IMR-90 (cell line): ENCODE measurements around the gene DCUN1D2. TPM values are rescaled to one million over a fixed set of nuclear protein-coding genes. Genes with fewer than 3 reads are reported as not detected.

Experiments
- ATAC-seq: fragments of 200-7000 bp; cut with Tn5 transposase; 2 replicates; pipeline ENCODE4 v1.9.1; 2020; ENCODE audit warnings: low read depth, mild to moderate bottlenecking, moderate library complexity
- BruUV-seq: library from RNA; stranded (reverse); fragments of 400-500 nt; replicated peaks from 2 replicates; lab custom pipeline; 2021; lab: Mats Ljungman, UMichigan
- CTCF ChIA-PET: fragments of 300-600 bp; formaldehyde crosslinking; extraction: SDS; loops from one replicate; lab custom pipeline; 2021; ENCODE audit warnings: antibody characterized with exemption; lab: Yijun Ruan, JAX
- POLR2A ChIA-PET: fragments of 300-600 bp; sonication (Branson Sonifier 250); formaldehyde crosslinking; loops from one replicate; lab custom pipeline; 2022; ENCODE audit warnings: antibody characterized with exemption; ENCODE audit not compliant: unreplicated experiment; lab: Charles Lee
- DNase-seq: peaks from one replicate; pipeline ENCODE4 v3.0.0; 2013
- H2AFZ ChIP-seq: replicated peaks from 2 replicates; pipeline ENCODE3; 2013; ENCODE audit warnings: low read length, mild to moderate bottlenecking; ENCODE audit not compliant: poor library complexity
- H2AK5ac ChIP-seq: 2 replicates; pipeline ENCODE4 v1.6.1; 2013; ENCODE audit warnings: low read depth, low read length, inconsistent platforms
- H2AK9ac ChIP-seq: replicated peaks from 2 replicates; pipeline ENCODE3; 2013; ENCODE audit warnings: mild to moderate bottlenecking, low read depth, low read length, moderate library complexity; ENCODE audit not compliant: poor library complexity
- H2BK120ac ChIP-seq: 2 replicates; pipeline ENCODE4 v1.6.1; 2013; ENCODE audit warnings: low read depth, low read length, inconsistent platforms
- H2BK15ac ChIP-seq: 3 replicates; pipeline ENCODE4 v1.6.1; 2013; ENCODE audit warnings: low read depth, low read length, inconsistent platforms
- H2BK20ac ChIP-seq: 2 replicates; pipeline ENCODE4 v1.6.1; 2013; ENCODE audit warnings: low read depth, mild to moderate bottlenecking, inconsistent platforms, low read length, moderate library complexity
- H2BK5ac ChIP-seq: 2 replicates; pipeline ENCODE4 v1.6.1; 2013; ENCODE audit warnings: mild to moderate bottlenecking, low read depth, low read length, inconsistent platforms; ENCODE audit not compliant: poor library complexity, severe bottlenecking
- H3K14ac ChIP-seq: replicated peaks from 2 replicates; pipeline ENCODE4 v1.6.1; 2013; ENCODE audit warnings: low read depth, low read length, inconsistent platforms
- H3K18ac ChIP-seq: 2 replicates; pipeline ENCODE4 v1.6.1; 2013; ENCODE audit warnings: low read depth, low read length, control low read depth
- H3K23ac ChIP-seq: 2 replicates; pipeline ENCODE4 v1.6.1; 2013; ENCODE audit warnings: low read depth, low read length, inconsistent platforms
- H3K27ac ChIP-seq: 2 replicates; pipeline ENCODE4 v1.5.1; 2013; ENCODE audit warnings: mild to moderate bottlenecking, control low read depth, low read length; ENCODE audit not compliant: insufficient read depth
- H3K27me3 ChIP-seq: 2 replicates; pipeline ENCODE4 v1.6.1; 2013; ENCODE audit warnings: low read length; ENCODE audit not compliant: control insufficient read depth, insufficient read depth
- H3K36me3 ChIP-seq: 2 replicates; pipeline ENCODE4 v1.6.1; 2013; ENCODE audit warnings: low read length, mixed read lengths; ENCODE audit not compliant: control insufficient read depth, insufficient read depth
- H3K4ac ChIP-seq: 2 replicates; pipeline ENCODE4 v1.6.1; 2013; ENCODE audit warnings: low read depth, low read length, inconsistent platforms
- H3K4me1 ChIP-seq: 2 replicates; pipeline ENCODE4 v1.6.1; 2013; ENCODE audit warnings: low read length, mixed read lengths; ENCODE audit not compliant: control insufficient read depth, insufficient read depth
- H3K4me2 ChIP-seq: 2 replicates; pipeline ENCODE4 v1.6.1; 2013; ENCODE audit warnings: low read depth, mild to moderate bottlenecking, control low read depth, low read length, moderate library complexity
- H3K4me3 ChIP-seq: 2 replicates; pipeline ENCODE4 v1.5.1; 2013; ENCODE audit warnings: low read depth, mild to moderate bottlenecking, control low read depth, low read length, moderate library complexity; ENCODE audit not compliant: insufficient read depth
- H3K56ac ChIP-seq: 2 replicates; pipeline ENCODE4 v1.6.1; 2013; ENCODE audit warnings: low read length, inconsistent platforms; ENCODE audit not compliant: insufficient read depth; ENCODE audit errors: extremely low read depth
- H3K79me1 ChIP-seq, 2 experiments: 2 replicates each; pipeline ENCODE4 v1.6.1; 2013; ENCODE audit warnings: low read length in 2 of 2, inconsistent platforms in 1 of 2, low read depth in 1 of 2
- H3K9ac ChIP-seq: 2 replicates; pipeline ENCODE4 v1.6.1; 2013; ENCODE audit warnings: low read depth, low read length, control low read depth
- H3K9me1 ChIP-seq: 2 replicates; pipeline ENCODE4 v1.6.1; 2013; ENCODE audit warnings: low read length, inconsistent platforms; ENCODE audit not compliant: insufficient read depth
- H3K9me3 ChIP-seq: 2 replicates; pipeline ENCODE4 v1.6.1; 2013; ENCODE audit warnings: low read length; ENCODE audit not compliant: control insufficient read depth, insufficient read depth
- H4K20me1 ChIP-seq: 2 replicates; pipeline ENCODE4 v1.6.1; 2013; ENCODE audit warnings: low read length, inconsistent platforms; ENCODE audit not compliant: insufficient read depth
- H4K5ac ChIP-seq: 2 replicates; pipeline ENCODE4 v1.6.1; 2013; ENCODE audit warnings: mild to moderate bottlenecking, low read depth, low read length, control low read depth
- H4K8ac ChIP-seq, 2 experiments: 2 replicates each; pipeline ENCODE4 v1.6.1; 2013; ENCODE audit warnings: low read depth in 2 of 2, low read length in 2 of 2, control low read depth in 1 of 2, inconsistent platforms in 1 of 2
- H4K91ac ChIP-seq: 2 replicates; pipeline ENCODE4 v1.6.1; 2013; ENCODE audit warnings: low read depth, low read length, inconsistent platforms; ENCODE audit not compliant: insufficient read depth
- BHLHE40 ChIP-seq: fragments of 150-350 bp; IDR thresholded peaks from 2 replicates; pipeline ENCODE4 v1.6.1; 2016; ENCODE audit warnings: mild to moderate bottlenecking, low read depth, low read length
- CEBPB ChIP-seq: IDR thresholded peaks from 2 replicates; pipeline ENCODE4 v1.6.1; 2012; ENCODE audit warnings: low read depth, low read length, improper control_type of control experiment
- CHD1 ChIP-seq: IDR thresholded peaks from 2 replicates; pipeline ENCODE4 v1.6.1; 2012; ENCODE audit warnings: low read depth, low read length, improper control_type of control experiment
- FOS ChIP-seq: fragments of 150-350 bp; IDR thresholded peaks from 2 replicates; pipeline ENCODE4 v1.6.1; 2016; ENCODE audit warnings: low read depth, low read length
- MAFK ChIP-seq: IDR thresholded peaks from 2 replicates; pipeline ENCODE4 v1.6.1; 2012; ENCODE audit warnings: low read depth, low read length, improper control_type of control experiment
- MAZ ChIP-seq: IDR thresholded peaks from 2 replicates; pipeline ENCODE4 v1.6.1; 2012; ENCODE audit warnings: low read depth, mild to moderate bottlenecking, low read length, improper control_type of control experiment, moderate library complexity, borderline replicate concordance
- MXI1 ChIP-seq: IDR thresholded peaks from 2 replicates; pipeline ENCODE4 v1.6.1; 2012; ENCODE audit warnings: low read depth, mild to moderate bottlenecking, low read length, moderate library complexity, borderline replicate concordance
- NFE2L2 ChIP-seq: fragments of 150-350 bp; IDR thresholded peaks from 2 replicates; pipeline ENCODE4 v1.6.1; 2016; ENCODE audit warnings: low read depth, mild to moderate bottlenecking, low read length
- POLR2A ChIP-seq: IDR thresholded peaks from 2 replicates; pipeline ENCODE4 v1.6.1; 2012; ENCODE audit warnings: mild to moderate bottlenecking, low read depth, low read length
- RAD21 ChIP-seq: IDR thresholded peaks from 2 replicates; pipeline ENCODE4 v1.6.1; 2012; ENCODE audit warnings: low read length, improper control_type of control experiment
- RCOR1 ChIP-seq: IDR thresholded peaks from 2 replicates; pipeline ENCODE4 v1.6.1; 2012; ENCODE audit warnings: mild to moderate bottlenecking, low read length, improper control_type of control experiment; ENCODE audit not compliant: insufficient replicate concordance
- RFX5 ChIP-seq: IDR thresholded peaks from 2 replicates; pipeline ENCODE4 v1.8.0; 2012; ENCODE audit warnings: low read depth, mild to moderate bottlenecking, low read length, moderate library complexity
- SMC3 ChIP-seq: fragments of 150-350 bp; IDR thresholded peaks from 2 replicates; pipeline ENCODE4 v1.6.1; 2016; ENCODE audit warnings: low read depth, mild to moderate bottlenecking, antibody characterized with exemption, low read length, moderate library complexity
- WGBS, 2 experiments: methylation state at CpG; one replicate each; pipeline versions ENCODE4 v1.1.5 to v1.1.7; 2013; ENCODE audit warnings: missing lambda C conversion rate in 2 of 2; ENCODE audit not compliant: insufficient read length in 1 of 2; ENCODE audit errors: extremely low coverage in 2 of 2; 5-methylcytosine and 5-hydroxymethylcytosine counted together
- dilution Hi-C: fragments of 300-500 bp; cut with HindIII; formaldehyde crosslinking; loops from one replicate; pipeline ENCODE4 v1.14.3; 2018; ENCODE audit warnings: low sequenced_read_pairs; ENCODE audit not compliant: unreplicated experiment
- in situ Hi-C: fragments of 300-500 bp; cut with MboI; formaldehyde crosslinking; loops from 3 replicates; pipeline ENCODE4 v1.14.3; 2019; ENCODE audit warnings: low sequenced_read_pairs, inconsistent platforms, mixed read lengths
- intact Hi-C: fragments of 100-400 bp; cut with micrococcal nuclease; formaldehyde crosslinking; loops from 2 replicates; pipeline ENCODE4 v1.10.0; 2022
- polyA plus RNA-seq, 3 experiments: library from polyadenylated mRNA; depleted of rRNA; stranded (reverse); fragments of >200 nt; gene quantifications; 2 replicates each; pipeline ENCODE4 v1.2.3, GENCODE V29; 2012; ENCODE audit warnings: low replicate concordance in 1 of 3
- total RNA-seq: library from RNA; depleted of rRNA; stranded (reverse); fragments of >200 nt; gene quantifications from 2 replicates; pipeline ENCODE4 v1.2.3, GENCODE V29; 2012
- TF ChIP-seq, protein P1 (sequence below): fragments of 150-350 bp; IDR thresholded peaks from 2 replicates; pipeline ENCODE4 v1.6.1; 2016; ENCODE audit warnings: low read depth, mild to moderate bottlenecking, low read length, moderate library complexity, borderline replicate concordance
- TF ChIP-seq, protein P2 (sequence below): fragments of 150-350 bp; IDR thresholded peaks from 2 replicates; pipeline ENCODE4 v1.6.1; 2017; ENCODE audit warnings: mild to moderate bottlenecking, antibody characterized with exemption, low read length, low read depth
- TF ChIP-seq, protein P3 (sequence below): conservative IDR thresholded peaks from 2 replicates; pipeline ENCODE4 v1.5.1; 2012; ENCODE audit warnings: mild to moderate bottlenecking, low read depth, low read length, improper control_type of control experiment

The DCUN1D2 gene
- total and polyA plus RNA-seq, 2 of the 4 experiments (the other 2 are of a cell fraction) = 8.1 to 11.5 TPM

DNA sequence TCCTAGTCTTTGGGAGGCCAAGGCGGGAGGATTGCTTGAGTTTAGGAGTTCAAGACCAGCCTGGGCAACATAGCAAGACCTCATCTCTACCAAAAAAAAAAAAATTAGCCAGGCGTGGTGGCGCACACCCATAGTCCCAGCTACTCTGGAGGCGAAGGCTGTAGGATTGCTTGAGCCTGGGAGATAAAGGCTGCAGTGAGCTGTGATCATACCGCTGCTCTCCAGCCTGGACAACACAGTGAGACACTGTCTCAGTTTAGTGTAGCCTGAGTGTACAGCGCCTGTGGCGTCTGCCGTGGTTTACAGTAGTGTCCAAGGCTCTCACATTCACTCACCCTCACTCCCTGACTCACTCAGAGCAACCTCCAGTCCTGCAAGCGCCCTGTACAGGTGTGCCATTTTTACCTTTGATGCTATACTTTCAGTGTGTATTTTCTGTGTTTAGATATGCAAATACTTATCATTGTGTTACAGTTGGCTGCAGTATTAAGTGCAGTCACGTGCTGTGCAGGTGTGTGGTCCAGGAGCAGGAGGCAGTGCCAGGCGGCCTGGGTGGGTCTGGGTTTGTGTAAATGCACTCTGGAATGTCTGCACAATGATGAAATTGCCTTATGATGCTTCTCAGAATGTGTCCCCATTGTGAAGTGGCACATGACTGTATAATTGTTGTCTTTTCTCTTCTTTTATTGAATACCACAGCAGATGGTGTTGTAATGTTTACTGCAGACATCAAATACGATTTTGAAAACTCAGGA lies 36.1 kb upstream of the DCUN1D2 start:
- Histone ChIP-seq H3K79me1 (peaks cover 30 to 56% of the 10 kb centered on the region in 2 experiments), H4K91ac (no peak overlapping the region), H2BK20ac (no peak overlapping the region), H3K9ac (no peak overlapping the region), H2BK5ac (no peak overlapping the region), H3K56ac (no peak overlapping the region), H3K4ac (no peak overlapping the region), H4K8ac (no peak overlapping the region), H2BK15ac (no peak overlapping the region), H3K18ac (no peak overlapping the region), H4K5ac (no peak overlapping the region), H3K9me3 (no peaks in the 10 kb centered on the region), H3K36me3 (peaks cover 54% of the 10 kb centered on the region), H3K4me1 (no peaks in the 10 kb centered on the region), H2AK5ac (no peak overlapping the region), H2BK120ac (no peak overlapping the region), H3K23ac (no peak overlapping the region), H3K4me3 (no peak overlapping the region), H4K20me1 (peaks cover 35% of the 10 kb centered on the region), H2AK9ac (peak overlapping the region; percentile 76), H3K14ac (no peak overlapping the region), H2AFZ (no peak overlapping the region), H3K4me2 (no peak overlapping the region), H3K27ac (no peak overlapping the region), H3K9me1 (peaks cover 11% of the 10 kb centered on the region), H3K27me3 (no peaks in the 10 kb centered on the region)
- ChIA-PET CTCF (no interaction called here), POLR2A (no interaction called here)
- no peak for ATAC-seq
- 100% methylated on average over 2 of the region's 12 CpGs; no CpG with 5 or more reads in 1 of the 2 experiments for WGBS, 2 experiments
- dilution Hi-C loops = no loop called here
- intact Hi-C loops = no loop called here
- no peak for DNase-seq
- in situ Hi-C loops = no loop called here
- TF ChIP-seq, protein P1, sequence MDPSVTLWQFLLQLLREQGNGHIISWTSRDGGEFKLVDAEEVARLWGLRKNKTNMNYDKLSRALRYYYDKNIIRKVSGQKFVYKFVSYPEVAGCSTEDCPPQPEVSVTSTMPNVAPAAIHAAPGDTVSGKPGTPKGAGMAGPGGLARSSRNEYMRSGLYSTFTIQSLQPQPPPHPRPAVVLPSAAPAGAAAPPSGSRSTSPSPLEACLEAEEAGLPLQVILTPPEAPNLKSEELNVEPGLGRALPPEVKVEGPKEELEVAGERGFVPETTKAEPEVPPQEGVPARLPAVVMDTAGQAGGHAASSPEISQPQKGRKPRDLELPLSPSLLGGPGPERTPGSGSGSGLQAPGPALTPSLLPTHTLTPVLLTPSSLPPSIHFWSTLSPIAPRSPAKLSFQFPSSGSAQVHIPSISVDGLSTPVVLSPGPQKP = no peak
- TF ChIP-seq POLR2A = no peak
- TF ChIP-seq RCOR1 = no peak
- TF ChIP-seq, protein P2, sequence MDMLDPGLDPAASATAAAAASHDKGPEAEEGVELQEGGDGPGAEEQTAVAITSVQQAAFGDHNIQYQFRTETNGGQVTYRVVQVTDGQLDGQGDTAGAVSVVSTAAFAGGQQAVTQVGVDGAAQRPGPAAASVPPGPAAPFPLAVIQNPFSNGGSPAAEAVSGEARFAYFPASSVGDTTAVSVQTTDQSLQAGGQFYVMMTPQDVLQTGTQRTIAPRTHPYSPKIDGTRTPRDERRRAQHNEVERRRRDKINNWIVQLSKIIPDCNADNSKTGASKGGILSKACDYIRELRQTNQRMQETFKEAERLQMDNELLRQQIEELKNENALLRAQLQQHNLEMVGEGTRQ = no peak
- TF ChIP-seq, protein P3, sequence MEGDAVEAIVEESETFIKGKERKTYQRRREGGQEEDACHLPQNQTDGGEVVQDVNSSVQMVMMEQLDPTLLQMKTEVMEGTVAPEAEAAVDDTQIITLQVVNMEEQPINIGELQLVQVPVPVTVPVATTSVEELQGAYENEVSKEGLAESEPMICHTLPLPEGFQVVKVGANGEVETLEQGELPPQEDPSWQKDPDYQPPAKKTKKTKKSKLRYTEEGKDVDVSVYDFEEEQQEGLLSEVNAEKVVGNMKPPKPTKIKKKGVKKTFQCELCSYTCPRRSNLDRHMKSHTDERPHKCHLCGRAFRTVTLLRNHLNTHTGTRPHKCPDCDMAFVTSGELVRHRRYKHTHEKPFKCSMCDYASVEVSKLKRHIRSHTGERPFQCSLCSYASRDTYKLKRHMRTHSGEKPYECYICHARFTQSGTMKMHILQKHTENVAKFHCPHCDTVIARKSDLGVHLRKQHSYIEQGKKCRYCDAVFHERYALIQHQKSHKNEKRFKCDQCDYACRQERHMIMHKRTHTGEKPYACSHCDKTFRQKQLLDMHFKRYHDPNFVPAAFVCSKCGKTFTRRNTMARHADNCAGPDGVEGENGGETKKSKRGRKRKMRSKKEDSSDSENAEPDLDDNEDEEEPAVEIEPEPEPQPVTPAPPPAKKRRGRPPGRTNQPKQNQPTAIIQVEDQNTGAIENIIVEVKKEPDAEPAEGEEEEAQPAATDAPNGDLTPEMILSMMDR = no peak
- no peak for TF ChIP-seq CEBPB
- no peak for TF ChIP-seq FOS
- no peak for TF ChIP-seq CHD1
- no peak for TF ChIP-seq RAD21
- no peak for TF ChIP-seq NFE2L2
- TF ChIP-seq RFX5 = no peak
- no peak for TF ChIP-seq MAZ
- no peak for TF ChIP-seq MAFK
- no peak for TF ChIP-seq MXI1
- TF ChIP-seq BHLHE40 = no peak
- TF ChIP-seq SMC3 = no peak
- BruUV-seq = no TSS peak
